Subcutaneous adipose tissue (tissue), 4 donors: ENCODE data around the gene FAM43B. TPM values are rescaled to one million over a fixed set of nuclear protein-coding genes. Genes with fewer than 3 reads are reported as not detected.

Experiments used
- CTCF ChIP-seq: fragments of 450-650 bp; IDR thresholded peaks from one replicate; pipeline ENCODE4 v1.5.1; 2016; ENCODE audit warnings: low read depth, mild to moderate bottlenecking, control low read depth, antibody characterized with exemption, moderate library complexity
- total RNA-seq, 4 donors: library from RNA; depleted of rRNA; stranded (reverse); fragments of >200 nt; gene quantifications; one replicate each; pipeline ENCODE4 v1.1.0, GENCODE V29; 2016

The FAM43B gene
- total RNA-seq, 4 donors from 2014 or later: 0.38 TPM; not detected in 3

- TF ChIP-seq CTCF: no peak
These were observed 22.5 kb downstream of the FAM43B start for GRCh38 chr1:20574686-20575540.

- no peak for TF ChIP-seq CTCF
These were observed 23.4 kb downstream of the FAM43B start for GRCh38 chr1:20575541-20576336.

- TF ChIP-seq CTCF: no peak
These were observed 25.7 kb downstream of the FAM43B start for GRCh38 chr1:20578062-20578461.

GRCh38 chr1:20578721-20579395 lies 26.5 kb downstream of the FAM43B start:
- TF ChIP-seq CTCF: no peak

GRCh38 chr1:20584890-20585289 lies 32.5 kb downstream of the FAM43B start:
- TF ChIP-seq CTCF: no peak

GRCh38 chr1:20586953-20587660 lies 34.7 kb downstream of the FAM43B start:
- no peak for TF ChIP-seq CTCF
